OCI-LY7 (cell line): ENCODE measurements around the gene NXN. TPM values are rescaled to one million over a fixed set of nuclear protein-coding genes. Genes with fewer than 3 reads are reported as not detected.

Experiments
- Bru-seq: library from RNA; stranded (reverse); fragments of 400-500 nt; gene quantifications from one replicate; lab custom pipeline; 2021; lab: Mats Ljungman, UMichigan
- BruChase-seq, 2 experiments: library from RNA; stranded (reverse); fragments of 400-500 nt; gene quantifications; one replicate each; lab custom pipeline; 2021; lab: Mats Ljungman, UMichigan
- BruUV-seq: library from RNA; stranded (reverse); fragments of 400-500 nt; replicated peaks from 2 replicates; lab custom pipeline; 2021; lab: Mats Ljungman, UMichigan
- CTCF ChIA-PET: fragments of 300-600 bp; sonication (Branson Sonifier 250); formaldehyde crosslinking; loops from one replicate; lab custom pipeline; 2022; ENCODE audit warnings: antibody characterized with exemption; ENCODE audit not compliant: unreplicated experiment; lab: Charles Lee
- POLR2A ChIA-PET: fragments of 300-600 bp; sonication (Branson Sonifier 250); formaldehyde crosslinking; loops from one replicate; lab custom pipeline; 2022; ENCODE audit warnings: antibody characterized with exemption; lab: Charles Lee
- DNase-seq: peaks from one replicate; pipeline ENCODE4 v3.0.0-alpha.2; 2015; ENCODE audit warnings: low spot score
- H2AFZ ChIP-seq: fragments of 200-600 bp; sonication (generic), shearing (Covaris generic); 2 replicates; pipeline ENCODE4 v1.6.1; 2014; ENCODE audit warnings: mild to moderate bottlenecking, antibody characterized with exemption, low read length, moderate library complexity
- H3K27ac ChIP-seq: fragments of 200-600 bp; sonication (generic); 2 replicates; pipeline ENCODE4 v1.5.1; 2014; ENCODE audit warnings: mixed run types, low read depth, mild to moderate bottlenecking, moderate library complexity, low read length, inconsistent platforms; ENCODE audit not compliant: poor library complexity, severe bottlenecking
- H3K36me3 ChIP-seq: fragments of 200-600 bp; sonication (generic); 2 replicates; pipeline ENCODE4 v1.6.1; 2014; ENCODE audit warnings: mild to moderate bottlenecking, antibody characterized with exemption, low read length, moderate library complexity, mixed read lengths; ENCODE audit not compliant: insufficient read depth
- H3K4me1 ChIP-seq: fragments of 200-600 bp; sonication (generic); 2 replicates; pipeline ENCODE4 v1.5.1; 2014; ENCODE audit warnings: mild to moderate bottlenecking, low read length; ENCODE audit not compliant: insufficient read depth, poor library complexity, severe bottlenecking
- H3K4me2 ChIP-seq: fragments of 200-600 bp; sonication (generic); 2 replicates; pipeline ENCODE4 v1.6.1; 2014; ENCODE audit warnings: mild to moderate bottlenecking, low read length
- H3K4me3 ChIP-seq: fragments of 200-600 bp; sonication (generic); 2 replicates; pipeline ENCODE4 v1.5.1; 2014; ENCODE audit warnings: mild to moderate bottlenecking, low read depth, low read length; ENCODE audit not compliant: poor library complexity, severe bottlenecking
- H3K79me2 ChIP-seq: fragments of 200-600 bp; sonication (generic); 2 replicates; pipeline ENCODE4 v1.6.1; 2016; ENCODE audit warnings: low read depth, mild to moderate bottlenecking, low read length, moderate library complexity, mixed read lengths; ENCODE audit not compliant: insufficient read depth
- H3K9me2 ChIP-seq: fragments of 200-600 bp; sonication (generic); 2 replicates; pipeline ENCODE4 v1.6.1; 2016; ENCODE audit warnings: mild to moderate bottlenecking, low read length, mixed read lengths; ENCODE audit not compliant: insufficient read depth
- H3K9me3 ChIP-seq: fragments of 200-600 bp; sonication (generic); 2 replicates; pipeline ENCODE4 v1.6.1; 2014; ENCODE audit warnings: mild to moderate bottlenecking, mixed run types, low read length, mixed read lengths
- H4K20me1 ChIP-seq: fragments of 200-600 bp; sonication (generic); 2 replicates; pipeline ENCODE4 v1.6.1; 2014; ENCODE audit warnings: mild to moderate bottlenecking, antibody characterized with exemption, low read length, moderate library complexity, mixed read lengths; ENCODE audit not compliant: insufficient read depth
- CTCF ChIP-seq: fragments of 200-600 bp; sonication (generic); conservative IDR thresholded peaks from 2 replicates; pipeline ENCODE4 v1.5.1; 2014; ENCODE audit warnings: mild to moderate bottlenecking, antibody characterized with exemption, low read length, moderate library complexity, mixed read lengths
- EZH2phosphoT487 ChIP-seq: fragments of 200-600 bp; sonication (generic); IDR thresholded peaks from 2 replicates; pipeline ENCODE4 v1.6.1; 2018; ENCODE audit warnings: low read depth, borderline replicate concordance, mild to moderate bottlenecking, mixed run types, antibody characterized with exemption, low read length, moderate library complexity, mixed read lengths
- intact Hi-C: fragments of 100-400 bp; cut with micrococcal nuclease; formaldehyde crosslinking; loops from one replicate; pipeline ENCODE4 v1.10.0; 2022; ENCODE audit not compliant: unreplicated experiment
- long read RNA-seq: library from polyadenylated mRNA; stranded (forward); transcript quantifications from one replicate; pipeline ENCODE4 v2.0.0, GENCODE V29; 2022
- total RNA-seq, 2 experiments: library from RNA; depleted of rRNA in 1 of 2; stranded (reverse); fragments of >200 nt in 1 of 2; shearing (Covaris generic) in 1 of 2; gene quantifications; 2 replicates each; pipeline ENCODE4 v1.2.3, GENCODE V29; 2014 to 2022

NXN gene
- total RNA-seq (2014; rRNA removed; shearing (Covaris generic)) (0.93 and 1.3 TPM in 2 replicates), total RNA-seq (2022) (2.0 and 2.8 TPM in 2 replicates), Bru-seq, nascent RNA (percentile 25 among the genes with signal in this experiment), BruChase-seq, experiment 1, labeled RNA remaining after a 6-hour chase (percentile 28 among the genes with signal in this experiment), BruChase-seq, experiment 2, labeled RNA remaining after a 2-hour chase (percentile 28 among the genes with signal in this experiment)
- long read RNA-seq, partial matches to known transcripts, result 0 of 1 reads
- long read RNA-seq, other reads (novel, unspliced or antisense), result 1 of 1 reads

DNA sequence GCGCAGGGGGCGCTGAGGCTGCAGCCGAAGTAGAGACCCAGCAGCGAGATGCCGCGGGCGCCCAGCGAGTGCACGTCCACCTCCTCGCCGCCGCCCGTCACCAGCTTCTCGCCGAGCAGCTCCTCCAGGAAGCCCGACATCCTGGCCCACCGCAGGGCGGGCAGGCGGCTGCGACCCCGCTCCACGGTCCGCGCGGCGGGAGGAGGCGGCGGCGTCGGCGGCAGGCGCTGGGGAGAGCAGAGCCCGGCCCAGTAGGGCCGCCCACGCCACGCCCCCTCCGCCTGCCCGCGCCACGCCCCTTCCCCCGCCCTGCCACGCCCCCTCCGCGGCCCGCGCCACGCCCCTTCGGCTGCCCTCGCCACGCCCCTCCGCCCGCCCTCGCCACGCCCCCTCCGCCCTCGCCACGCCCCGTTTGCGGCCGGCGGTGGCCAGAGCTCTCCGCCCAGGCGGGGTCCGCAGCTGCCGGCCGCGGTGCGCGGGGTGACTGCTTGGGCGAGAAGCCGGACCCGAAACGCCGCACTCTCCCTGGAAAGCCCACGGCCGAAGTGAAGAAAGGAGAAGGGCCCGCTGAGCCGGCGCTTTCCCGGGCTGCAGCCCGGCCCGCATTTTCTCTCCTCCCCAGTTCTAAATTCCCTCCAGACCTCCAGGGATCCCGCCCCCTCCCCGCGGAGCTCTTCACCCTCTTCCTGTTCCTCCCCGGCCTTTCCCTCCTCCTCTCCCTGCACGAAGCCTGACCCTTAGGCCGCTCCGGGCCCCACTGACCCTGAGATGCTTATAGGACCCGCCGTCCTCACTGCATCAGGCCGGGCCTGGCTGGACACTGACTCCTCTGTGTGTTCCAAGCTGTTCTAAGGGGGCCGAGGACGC is at the start of gene NXN:
TSS of gene NXN (minus strand) at position 238 of the 867 bp plus-strand sequence.
- BruUV-seq, result no TSS peak
- Histone ChIP-seq H3K4me1 (peaks cover 17% of the 10 kb centered on the region), H3K9me3 (no peaks in the 10 kb centered on the region), H3K36me3 (no peaks in the 10 kb centered on the region), H3K4me2 (peak within 1 kb of the TSS; percentile 83), H3K27ac (peak within 1 kb of the TSS; percentile 67), H3K79me2 (no peaks in the 10 kb centered on the region), H3K4me3 (peak within 1 kb of the TSS; percentile 68), H2AFZ (peak within 1 kb of the TSS; percentile 24), H4K20me1 (no peaks in the 10 kb centered on the region), H3K9me2 (no peaks in the 10 kb centered on the region)
- TF ChIP-seq CTCF (peak; percentile 28; the same call in 1 of the 2 replicates), EZH2phosphoT487 (no peak)
- CTCF ChIA-PET, result no interaction called here
- POLR2A ChIA-PET, result interaction anchor here (0.6 to 1.2 kb wide), 2 partner anchors 17 to 198 kb away, joined by 3 read pairs; no protein-coding TSS in a partner anchor
- intact Hi-C loops, result loop anchor here (2.0 kb wide), 2 partner anchors 91 to 199 kb away; no protein-coding TSS in a partner anchor
- DNase-seq, result peak; percentile 81

DNA sequence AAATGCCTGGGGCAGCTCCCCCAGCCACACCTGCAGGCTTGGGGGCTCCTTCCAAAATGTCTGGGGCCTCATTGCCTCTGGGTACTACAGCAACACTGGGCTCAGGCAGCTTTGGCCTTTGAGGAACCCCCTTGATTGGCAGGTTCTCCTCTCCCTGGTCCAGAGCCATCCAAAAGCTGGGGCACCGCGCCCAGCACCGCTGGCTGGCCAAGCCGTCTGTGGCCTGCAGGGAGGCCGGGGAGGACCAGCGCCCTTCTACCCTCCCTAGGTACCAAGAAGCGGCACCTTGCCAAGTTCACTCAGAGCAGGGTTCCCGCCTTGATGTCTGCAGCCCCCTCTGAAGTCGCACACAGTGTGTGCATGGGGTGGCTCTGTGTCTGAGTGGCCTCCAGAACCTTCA is 47.5 kb upstream of the NXN start:
- TF ChIP-seq CTCF (no peak), EZH2phosphoT487 (no peak)
- H3K79me2 ChIP-seq, result no peaks in the 10 kb centered on the region
- no peak overlapping the region for H3K4me2 ChIP-seq
- no peaks in the 10 kb centered on the region for H3K4me1 ChIP-seq
- POLR2A ChIA-PET, result no interaction called here
- no peaks in the 10 kb centered on the region for H3K9me2 ChIP-seq
- H3K9me3 ChIP-seq, result no peaks in the 10 kb centered on the region
- 0 out of 2 replicates have a peak, but pooled peaks cover 3% of the 10 kb centered on the region for H3K36me3 ChIP-seq
- no peak overlapping the region for H2AFZ ChIP-seq
- BruUV-seq, result no TSS peak
- no peak overlapping the region for H3K27ac ChIP-seq
- CTCF ChIA-PET, result no interaction called here
- H4K20me1 ChIP-seq, result no peaks in the 10 kb centered on the region
- H3K4me3 ChIP-seq, result no peak overlapping the region
- intact Hi-C loops, result no loop called here
- DNase-seq, result no peak
